SK-N-MC (cell line): ENCODE measurements around the gene SSC5D.

Experiments
- DNase-seq: peaks from one replicate; pipeline ENCODE4 v3.0.0-alpha.2; 2011; ENCODE audit warnings: low read depth, low spot score
- H3K27ac ChIP-seq: fragments of 200-600 bp; sonication (generic); 2 replicates; pipeline ENCODE4 v1.5.1; 2016; ENCODE audit warnings: mixed run types
- H3K36me3 ChIP-seq: fragments of 200-600 bp; sonication (generic); 2 replicates; pipeline ENCODE4 v1.6.1; 2017; ENCODE audit warnings: antibody characterized with exemption, low read length, mixed read lengths; ENCODE audit not compliant: insufficient read depth
- H3K4me3 ChIP-seq: fragments of 200-600 bp; sonication (generic); 2 replicates; pipeline ENCODE4 v1.5.1; 2016
- H3K9ac ChIP-seq: fragments of 200-600 bp; sonication (generic); 2 replicates; pipeline ENCODE4 v1.8.0; 2017; ENCODE audit warnings: mixed run types, mixed read lengths; ENCODE audit not compliant: insufficient read length
- H3K9me3 ChIP-seq: fragments of 200-600 bp; sonication (generic); 2 replicates; pipeline ENCODE4 v1.6.1; 2017; ENCODE audit warnings: low read depth, mild to moderate bottlenecking, antibody characterized with exemption, low read length, moderate library complexity, mixed read lengths
- EZH2 ChIP-seq: fragments of 200-600 bp; sonication (generic); IDR thresholded peaks from one replicate; pipeline ENCODE4 v1.6.1; 2017; ENCODE audit warnings: antibody characterized with exemption
- FOXP2 ChIP-seq: optimal IDR thresholded peaks from 2 replicates; pipeline ENCODE3; 2011; ENCODE audit warnings: mild to moderate bottlenecking, moderate library complexity; ENCODE audit not compliant: insufficient read depth; ENCODE audit errors: extremely low read length, control extremely low read depth
- POLR2AphosphoS5 ChIP-seq: IDR thresholded peaks from 2 replicates; pipeline ENCODE4 v1.6.1; 2012; ENCODE audit warnings: mild to moderate bottlenecking, low read depth, low read length, borderline replicate concordance

Gene SSC5D

DNA sequence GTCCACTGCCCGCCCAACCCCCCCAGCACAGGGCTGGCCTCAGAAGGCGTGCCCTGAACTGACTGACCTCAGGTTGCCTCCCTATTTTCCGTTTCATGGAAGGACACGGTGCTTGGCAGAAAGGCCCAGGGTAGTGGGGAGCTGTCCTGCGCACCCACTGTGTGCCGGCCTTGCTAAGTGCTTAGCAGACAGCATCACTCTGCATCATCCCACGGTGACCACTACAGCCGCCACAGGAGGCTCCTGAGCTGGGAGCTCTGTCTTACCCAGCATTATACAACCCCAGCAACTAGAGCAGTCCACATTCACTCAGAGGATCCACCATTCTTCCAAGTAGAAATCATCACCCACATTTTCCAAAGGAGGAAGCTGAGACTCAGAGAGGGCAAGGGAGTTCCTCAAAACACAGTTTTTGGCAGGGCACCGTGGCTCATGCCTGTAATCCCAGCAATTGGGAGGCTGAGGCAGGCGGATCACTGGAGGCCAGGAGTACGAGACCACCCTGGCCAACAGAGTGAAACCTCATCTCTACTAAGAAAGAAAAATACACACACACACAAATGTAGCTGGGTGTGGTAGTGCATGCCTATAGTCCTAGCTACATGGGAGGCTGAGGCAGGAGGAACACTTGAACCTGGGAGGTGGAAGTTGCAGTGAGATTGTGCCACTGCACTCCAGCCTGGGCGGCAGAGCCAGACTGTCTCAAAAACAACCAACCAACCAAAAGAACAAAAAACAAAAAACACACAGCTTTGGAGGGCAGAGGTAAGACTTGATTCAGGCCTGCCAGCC is 47.1 kb downstream of the SSC5D start:
- Histone ChIP-seq H3K9me3 (no peaks in the 10 kb centered on the region), H3K27ac (no peak overlapping the region), H3K4me3 (no peak overlapping the region), H3K36me3 (no peaks in the 10 kb centered on the region), H3K9ac (no peak overlapping the region)
- no peak for TF ChIP-seq EZH2
- TF ChIP-seq FOXP2 = no peak
- TF ChIP-seq POLR2AphosphoS5 = no peak
- DNase-seq = no peak

DNA sequence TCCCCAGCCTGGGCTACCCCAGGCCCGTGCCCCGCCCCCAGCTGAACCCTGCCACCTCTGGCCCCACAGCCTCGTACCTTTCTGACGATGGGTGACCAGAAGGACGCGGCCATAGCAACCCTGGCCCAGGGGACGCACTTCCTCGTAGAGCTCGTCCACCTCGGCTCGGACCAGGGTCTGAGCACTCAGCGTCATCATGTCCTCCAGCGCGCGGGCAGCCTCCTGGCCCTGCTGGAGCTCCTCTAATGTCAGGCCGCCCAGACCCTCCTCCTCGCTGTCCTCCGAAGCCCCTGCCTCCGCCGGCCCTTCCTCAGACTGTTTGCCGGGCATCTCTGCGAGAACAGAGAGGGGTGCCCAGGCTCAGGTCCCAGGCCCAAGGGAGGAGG is 47.7 kb downstream of the SSC5D start:
- Histone ChIP-seq H3K27ac (no peak overlapping the region), H3K9ac (no peak overlapping the region)
- DNase-seq = no peak

DNA sequence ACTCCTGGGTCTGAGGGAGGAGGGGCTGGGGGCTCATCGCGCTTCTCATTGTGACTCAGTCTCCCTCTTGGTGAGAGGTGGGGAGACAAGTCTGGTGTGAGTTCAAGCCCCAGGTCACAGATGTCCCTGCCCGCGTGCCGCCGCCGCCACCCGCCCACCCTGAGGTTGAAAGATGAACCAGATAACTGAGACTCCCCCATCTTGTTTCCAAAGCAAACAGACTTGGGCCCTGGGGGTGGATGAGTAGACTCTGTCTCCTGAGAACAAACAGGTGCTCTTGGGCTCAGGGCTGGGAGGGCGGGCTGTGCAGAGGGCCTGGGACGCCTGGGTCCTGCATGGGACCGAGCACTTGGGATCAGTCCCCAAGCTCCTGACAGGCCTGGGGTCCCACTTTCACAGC is 48.1 kb downstream of the SSC5D start:
- Histone ChIP-seq H3K4me3 (no peak overlapping the region), H3K36me3 (no peaks in the 10 kb centered on the region), H3K9me3 (no peaks in the 10 kb centered on the region), H3K9ac (no peak overlapping the region), H3K27ac (no peak overlapping the region)
- TF ChIP-seq POLR2AphosphoS5 (no peak), EZH2 (no peak), FOXP2 (no peak)
- DNase-seq = no peak

More for the DNA sequence above, 47.7 kb downstream of the SSC5D start:
- H3K4me3 ChIP-seq = no peak overlapping the region
- no peaks in the 10 kb centered on the region for H3K9me3 ChIP-seq
- H3K36me3 ChIP-seq = no peaks in the 10 kb centered on the region
- no peak for TF ChIP-seq POLR2AphosphoS5
- no peak for TF ChIP-seq FOXP2
- TF ChIP-seq EZH2 = no peak

DNA sequence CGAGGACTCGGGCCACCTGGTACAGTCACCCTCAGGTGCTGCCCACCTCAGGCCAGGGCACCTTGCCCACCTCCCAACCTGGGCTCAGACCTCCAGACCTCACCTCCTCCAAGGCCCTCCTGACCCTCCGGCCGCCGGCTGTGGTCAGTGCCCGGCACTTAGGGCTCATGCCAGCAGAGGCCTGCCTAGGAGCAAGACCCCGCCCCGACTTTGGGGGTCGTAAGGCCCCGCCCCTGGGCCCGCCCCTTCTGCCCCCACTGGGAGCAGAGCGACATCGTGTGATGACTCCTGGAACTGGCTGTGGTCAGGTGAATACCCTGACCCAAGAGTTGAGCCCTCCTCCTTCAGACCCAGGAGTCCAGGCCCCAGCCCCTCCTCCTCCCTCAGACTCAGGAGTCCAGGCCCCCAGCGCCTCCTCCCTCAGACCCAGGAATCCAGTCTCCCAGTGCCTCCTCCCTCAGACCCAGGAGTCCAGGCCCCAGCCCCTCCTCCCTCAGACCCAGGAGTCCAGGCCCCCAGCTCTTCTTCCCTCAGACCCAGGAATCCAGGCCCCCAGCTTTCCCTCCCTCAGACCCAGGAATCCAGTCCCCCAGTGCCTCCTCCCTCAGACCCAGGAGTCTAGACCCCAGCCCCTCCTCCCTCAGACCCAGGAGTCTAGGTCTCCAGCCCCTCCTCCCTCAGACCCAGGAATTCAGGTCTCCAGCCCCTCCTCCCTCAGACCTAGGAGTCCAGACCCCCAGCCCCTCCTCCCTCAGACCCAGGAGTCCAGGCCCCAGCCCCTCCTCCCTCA is 48.9 kb downstream of the SSC5D start, which contains the start of gene SBK2:
SBK2 (minus strand) TSS at position 183 of the 790 bp plus-strand sequence. CDS start 839 bp downstream, outside the sequence.
- no peaks in the 10 kb centered on the region for H3K9me3 ChIP-seq
- no peak within 1 kb of the TSS for H3K27ac ChIP-seq
- H3K4me3 ChIP-seq = no peak within 1 kb of the TSS
- no peaks in the 10 kb centered on the region for H3K36me3 ChIP-seq
- no peak for DNase-seq
- TF ChIP-seq EZH2 (no peak), POLR2AphosphoS5 (no peak), FOXP2 (no peak)
- no peak within 1 kb of the TSS for H3K9ac ChIP-seq

DNA sequence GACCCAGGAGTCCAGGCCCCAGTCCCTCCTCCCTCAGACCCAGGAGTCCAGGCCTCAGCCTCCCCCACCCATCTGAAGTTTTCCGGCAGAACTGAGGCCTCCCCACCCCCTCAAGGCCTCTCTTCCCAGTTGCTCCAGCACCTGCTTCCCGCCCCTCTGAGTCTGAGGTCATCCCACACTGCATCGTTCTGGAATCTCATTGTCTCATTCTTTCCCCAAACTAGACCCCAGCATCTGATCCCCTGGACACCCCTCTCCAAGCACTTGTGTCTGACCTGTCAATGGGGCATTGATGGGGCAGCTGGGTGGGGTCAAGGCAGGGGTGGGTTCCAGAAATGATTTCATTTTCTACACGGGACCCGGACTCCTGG is 49.5 kb downstream of the SSC5D start:
- no peaks in the 10 kb centered on the region for H3K36me3 ChIP-seq
- DNase-seq = no peak
- TF ChIP-seq EZH2 (no peak), FOXP2 (no peak)
- H3K9me3 ChIP-seq = no peaks in the 10 kb centered on the region
- H3K9ac ChIP-seq = no peak overlapping the region
- no peak overlapping the region for H3K4me3 ChIP-seq
- H3K27ac ChIP-seq = no peak overlapping the region

DNA sequence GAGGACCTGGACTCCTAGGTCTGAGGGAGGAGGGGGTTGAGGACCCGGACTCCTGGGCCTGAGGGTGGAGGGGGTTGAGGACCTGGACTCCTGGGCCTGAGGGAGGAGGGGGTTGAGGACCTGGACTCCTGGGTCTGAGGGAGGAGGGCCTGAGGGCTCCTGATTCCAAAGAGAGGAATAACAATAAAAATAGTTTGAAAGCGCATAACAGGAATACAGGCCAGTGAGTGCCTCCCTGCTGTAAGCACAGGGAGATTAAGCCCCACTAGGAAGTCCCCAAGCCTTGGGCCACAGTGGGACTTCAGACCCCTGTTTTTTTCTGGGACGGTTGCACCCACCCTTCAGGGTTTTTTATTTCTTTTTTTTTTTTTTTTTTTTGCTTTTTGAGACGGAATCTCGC is 49.9 kb downstream of the SSC5D start:
- no peak for DNase-seq
- H3K4me3 ChIP-seq = no peak overlapping the region
- no peaks in the 10 kb centered on the region for H3K36me3 ChIP-seq
- TF ChIP-seq POLR2AphosphoS5 (no peak), EZH2 (no peak), FOXP2 (no peak)
- no peak overlapping the region for H3K9ac ChIP-seq
- H3K27ac ChIP-seq = no peak overlapping the region
- no peaks in the 10 kb centered on the region for H3K9me3 ChIP-seq

DNA sequence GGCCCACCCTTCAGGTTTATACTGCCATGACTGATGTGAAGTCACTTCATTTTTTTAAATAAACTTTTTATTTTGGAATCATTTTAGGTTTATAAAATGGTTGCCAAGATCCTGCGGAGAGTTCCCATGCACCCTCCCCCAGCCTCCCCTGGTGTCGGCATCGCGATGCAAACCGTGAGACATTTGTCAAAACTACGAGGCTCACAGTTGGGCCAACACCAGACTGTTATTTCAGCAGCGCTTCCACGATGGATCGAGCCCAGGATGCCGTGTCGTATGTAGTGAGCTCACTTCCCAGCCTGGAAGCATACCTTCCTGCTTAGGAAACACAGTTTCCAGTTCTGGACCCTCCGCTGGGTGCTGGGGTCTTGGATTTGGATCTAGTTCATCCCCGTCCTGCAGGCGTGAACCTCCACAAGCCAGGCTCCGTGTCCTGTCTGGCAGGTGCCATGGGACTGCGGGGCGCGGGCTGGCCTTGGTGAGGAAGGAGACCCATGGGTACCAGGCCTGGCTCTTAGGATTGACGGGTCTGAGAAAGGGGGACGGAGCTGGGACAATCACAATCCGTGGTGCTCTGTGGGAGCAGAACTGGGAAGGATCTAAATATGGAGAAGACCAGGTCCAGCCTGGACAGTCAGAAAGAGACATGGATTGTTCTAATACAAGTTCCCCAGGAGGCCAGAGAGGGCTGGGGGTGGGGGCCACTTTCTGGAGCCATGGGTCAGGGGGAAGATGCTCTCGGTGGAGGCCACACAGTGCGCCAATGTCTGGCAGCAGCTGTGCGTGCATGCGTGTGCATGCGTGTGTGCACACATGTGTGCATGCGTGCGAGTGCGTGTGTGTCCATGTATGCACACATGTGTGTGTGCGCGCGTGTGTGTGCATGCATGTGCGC is 51.1 kb downstream of the SSC5D start:
- no peak for DNase-seq
- H3K9ac ChIP-seq = no peak overlapping the region
- no peak for TF ChIP-seq FOXP2
- no peak for TF ChIP-seq EZH2
- no peak for TF ChIP-seq POLR2AphosphoS5
- no peak overlapping the region for H3K4me3 ChIP-seq
- H3K9me3 ChIP-seq = no peaks in the 10 kb centered on the region
- H3K36me3 ChIP-seq = no peaks in the 10 kb centered on the region
- no peak overlapping the region for H3K27ac ChIP-seq

DNA sequence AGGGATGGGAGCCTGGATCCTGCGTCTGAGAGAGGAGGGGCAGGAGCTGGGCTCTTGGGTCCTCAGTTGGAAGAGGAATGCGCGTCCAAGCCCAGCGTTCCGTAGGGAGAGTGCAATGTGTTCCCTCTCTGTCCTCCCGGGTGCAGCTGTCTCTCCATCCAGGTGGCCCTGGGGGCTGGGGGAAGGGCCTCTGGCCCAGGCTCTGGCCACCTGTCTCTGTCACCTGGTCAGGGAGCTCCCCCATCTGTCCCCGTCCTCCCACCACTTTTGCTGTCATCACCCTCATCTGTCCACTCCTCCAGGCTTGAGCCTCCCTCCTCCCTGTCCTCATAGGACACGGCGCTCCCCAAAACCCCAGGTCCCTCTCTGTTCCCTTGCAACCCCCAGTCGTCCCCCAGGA is 52.4 kb downstream of the SSC5D start:
- TF ChIP-seq EZH2 (no peak), POLR2AphosphoS5 (no peak), FOXP2 (no peak)
- no peak overlapping the region for H3K4me3 ChIP-seq
- H3K9me3 ChIP-seq = no peaks in the 10 kb centered on the region
- no peak overlapping the region for H3K27ac ChIP-seq
- no peak for DNase-seq
- no peak overlapping the region for H3K9ac ChIP-seq
- no peaks in the 10 kb centered on the region for H3K36me3 ChIP-seq
